Measurements from ENCODE around the gene PHETA2.
A peak's percentile ranks its signal among the peaks of the same experiment; 100 is the strongest.

Gene PHETA2, protein sequence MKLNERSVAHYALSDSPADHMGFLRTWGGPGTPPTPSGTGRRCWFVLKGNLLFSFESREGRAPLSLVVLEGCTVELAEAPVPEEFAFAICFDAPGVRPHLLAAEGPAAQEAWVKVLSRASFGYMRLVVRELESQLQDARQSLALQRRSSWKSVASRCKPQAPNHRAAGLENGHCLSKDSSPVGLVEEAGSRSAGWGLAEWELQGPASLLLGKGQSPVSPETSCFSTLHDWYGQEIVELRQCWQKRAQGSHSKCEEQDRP

DNA sequence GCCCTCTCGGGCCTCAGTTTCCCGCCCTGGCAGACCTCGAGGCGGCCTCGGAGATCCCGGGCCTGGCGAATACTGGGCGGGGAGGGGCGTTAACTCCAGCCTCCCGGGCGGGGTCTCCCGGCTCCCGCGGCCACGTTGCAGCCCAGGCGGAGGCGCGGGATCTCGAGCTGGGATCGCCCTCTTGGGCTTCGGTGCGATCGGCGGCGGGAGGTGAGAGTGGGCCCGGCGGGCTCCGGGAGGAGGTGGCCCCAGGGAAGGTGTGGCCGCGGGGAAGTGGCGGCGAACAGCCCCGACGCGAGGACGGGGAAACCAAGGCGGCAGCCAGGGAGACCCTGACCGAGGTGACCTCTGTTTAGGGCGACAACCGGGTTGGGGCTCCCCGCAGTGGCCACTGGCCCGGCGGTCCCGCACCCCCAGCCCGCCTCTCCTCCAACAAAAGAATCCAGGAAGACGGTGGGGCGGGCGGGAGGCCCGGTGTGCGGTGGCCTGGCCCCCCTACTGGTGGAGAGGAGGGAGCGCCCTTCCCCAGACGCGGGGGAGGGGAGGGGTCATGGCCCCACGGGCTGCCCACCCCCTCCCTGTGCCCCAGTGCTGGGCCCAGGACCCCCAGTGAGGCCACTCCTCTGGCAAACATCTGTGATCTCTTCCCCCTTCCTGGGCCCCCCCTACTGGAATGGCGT lies at the start of gene PHETA2:
Gene PHETA2, plus strand, starts transcription at position 117 of the 680 bp plus-strand sequence. CDS start 3,046 bp downstream, outside the sequence.
- DNase-seq = peak in 9 of 51 donors; percentile 6 to 20 (median 13)

GRCh38 chr22:42025421-42025820 lies 48.6 kb upstream of the PHETA2 start:
- DNase-seq = no peak

- no peak for DNase-seq
Observed at GRCh38 chr22:42026705-42027104, 47.3 kb upstream of the PHETA2 start.

DNA sequence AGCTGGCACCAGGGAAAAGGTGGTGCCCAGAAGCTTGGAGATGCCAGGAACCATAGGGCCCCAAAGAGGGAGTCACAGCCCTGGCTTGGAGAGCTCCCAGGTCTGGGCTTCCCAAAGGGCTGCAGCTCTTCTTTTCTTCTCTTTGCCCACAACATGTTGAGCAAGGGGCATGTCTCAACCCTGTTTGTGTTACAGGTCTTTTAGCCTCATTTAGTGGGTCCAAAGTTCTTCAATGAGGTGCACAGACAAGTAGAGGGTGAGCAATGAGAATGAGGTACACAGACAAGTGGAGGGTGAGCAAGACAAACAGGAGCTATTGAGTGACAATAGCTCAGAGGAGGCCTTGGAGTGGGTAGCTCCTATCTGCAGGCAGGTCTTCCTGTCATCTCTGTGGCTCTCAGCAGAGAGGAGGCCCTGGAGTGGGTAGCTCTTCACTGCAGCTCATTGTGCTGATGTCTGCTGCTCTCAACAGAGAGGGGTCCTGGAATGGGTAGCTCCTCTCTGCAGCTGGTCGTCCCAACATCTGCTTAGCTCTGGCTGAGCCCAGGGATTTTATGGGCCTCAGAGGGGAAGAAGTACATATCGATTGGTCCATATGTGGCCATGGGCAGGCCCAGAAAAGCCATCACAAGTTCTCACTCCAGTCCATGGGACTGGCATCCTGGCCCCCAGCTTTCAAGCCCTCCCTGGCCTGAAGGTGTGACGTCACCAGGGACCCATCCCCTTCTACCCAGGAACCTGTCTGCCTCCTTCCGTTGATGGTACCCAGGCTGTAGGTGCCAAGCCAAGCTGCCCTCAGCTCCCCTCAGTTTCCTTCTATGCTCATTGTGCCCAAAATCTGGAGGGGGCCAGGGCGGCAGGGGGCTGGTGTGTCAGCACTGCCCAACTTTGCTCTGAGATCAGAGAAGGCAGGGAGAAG lies 40.5 kb upstream of the PHETA2 start:
- no peak for DNase-seq

- no peak for DNase-seq
Observed at GRCh38 chr22:42035256-42035655, 38.8 kb upstream of the PHETA2 start.

DNA sequence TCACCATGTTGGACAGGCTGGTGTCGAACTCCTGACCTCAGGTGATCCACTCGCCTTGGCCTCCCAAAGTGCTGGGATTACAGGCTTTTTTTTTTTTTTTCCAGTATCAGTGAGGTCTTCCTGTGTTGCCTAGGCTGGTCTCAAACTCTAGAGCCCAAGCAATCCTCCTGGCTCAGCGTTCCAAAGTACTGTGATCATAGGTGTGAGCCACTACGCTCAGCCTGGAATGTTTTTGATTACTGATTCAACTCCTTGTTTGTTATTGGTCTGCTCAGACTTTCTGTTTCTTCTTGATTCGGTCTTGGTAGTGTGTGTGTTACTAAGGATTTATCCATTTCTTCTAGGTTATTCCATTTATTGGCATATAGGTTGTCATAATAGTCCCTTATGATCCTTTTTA lies 34.8 kb upstream of the PHETA2 start:
- DNase-seq = no peak

GRCh38 chr22:42041784-42042183 lies 32.3 kb upstream of the PHETA2 start:
- no peak for DNase-seq

DNA sequence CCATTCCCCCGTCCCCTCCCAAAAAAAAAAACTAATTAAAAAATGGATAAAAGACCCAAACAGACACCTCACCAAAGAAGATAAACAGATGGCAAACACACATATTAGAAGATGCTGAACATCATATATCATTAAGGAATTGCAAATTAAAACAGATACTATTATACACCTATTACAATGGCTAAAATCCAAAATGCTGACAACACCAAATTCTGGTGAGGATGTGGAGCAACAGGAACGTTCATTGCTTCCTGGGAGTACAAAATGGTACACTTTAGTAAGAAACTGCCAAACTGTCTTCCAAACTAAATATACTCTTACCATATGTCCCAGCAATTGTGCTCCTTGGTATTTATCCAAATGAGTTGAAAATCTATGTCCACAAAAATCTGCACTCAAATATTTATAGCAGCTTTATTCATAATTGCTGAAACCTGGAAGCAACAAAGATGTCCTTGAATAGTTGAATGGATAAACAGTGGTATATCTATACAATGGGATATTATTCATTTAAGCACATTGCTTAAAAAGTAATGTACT lies 23.3 kb upstream of the PHETA2 start:
- DNase-seq = no peak

DNA sequence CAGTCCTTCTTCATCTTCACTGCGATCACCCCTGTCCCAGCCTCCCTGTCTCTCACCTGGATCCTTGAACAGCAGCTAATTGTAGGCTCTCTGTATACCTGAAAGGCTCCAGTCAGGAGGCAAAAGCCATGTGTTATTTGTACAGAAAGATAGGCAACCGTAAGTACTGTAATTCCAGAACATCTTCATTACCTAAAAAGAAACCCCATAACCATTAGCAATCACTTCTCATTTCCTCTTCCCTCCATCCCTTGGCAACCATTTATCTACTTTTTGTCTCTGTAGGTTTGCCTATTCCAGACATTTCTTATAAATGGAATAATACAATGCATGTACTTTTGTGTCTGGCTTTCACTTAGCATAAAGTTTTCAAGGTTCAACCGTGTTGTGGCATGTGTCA lies 21.3 kb upstream of the PHETA2 start:
- DNase-seq = no peak

DNA sequence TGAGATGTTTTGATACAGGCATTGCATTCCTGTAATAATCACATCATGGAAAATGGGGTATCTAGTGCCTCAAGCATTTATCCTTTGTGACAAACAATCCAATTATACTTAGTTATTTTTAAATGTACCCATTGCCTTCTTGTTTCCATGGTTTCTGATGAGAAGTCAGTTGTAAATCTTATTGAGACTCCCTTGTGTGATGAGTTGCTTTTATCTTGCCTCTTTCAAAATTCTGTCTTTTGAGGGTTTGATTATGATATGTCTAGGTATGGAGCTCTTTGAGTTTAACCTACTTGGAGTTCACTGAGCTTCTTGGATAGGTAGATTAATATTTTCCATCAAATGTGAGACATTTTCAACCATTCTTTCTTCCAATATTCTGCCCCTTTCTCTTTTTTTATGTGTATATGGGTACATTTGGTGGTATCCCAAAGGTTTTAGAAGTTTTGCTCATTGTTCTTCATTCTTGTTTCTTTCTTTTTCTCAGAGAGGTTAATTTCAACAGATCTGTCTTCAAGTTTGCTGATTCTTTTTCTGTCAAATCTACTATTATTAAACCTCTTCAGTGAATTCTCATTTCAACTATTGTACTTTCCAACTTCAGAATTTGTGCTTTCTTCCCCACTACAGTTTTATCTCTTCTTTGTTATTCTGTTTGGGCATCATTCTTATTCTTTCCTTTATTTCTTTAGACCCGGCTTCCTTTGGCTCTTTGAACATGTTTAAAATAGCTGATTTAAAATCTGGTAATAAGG lies 17.1 kb upstream of the PHETA2 start:
- no peak for DNase-seq

GRCh38 chr22:42060489-42060888 lies 13.6 kb upstream of the PHETA2 start:
- no peak for DNase-seq

DNA sequence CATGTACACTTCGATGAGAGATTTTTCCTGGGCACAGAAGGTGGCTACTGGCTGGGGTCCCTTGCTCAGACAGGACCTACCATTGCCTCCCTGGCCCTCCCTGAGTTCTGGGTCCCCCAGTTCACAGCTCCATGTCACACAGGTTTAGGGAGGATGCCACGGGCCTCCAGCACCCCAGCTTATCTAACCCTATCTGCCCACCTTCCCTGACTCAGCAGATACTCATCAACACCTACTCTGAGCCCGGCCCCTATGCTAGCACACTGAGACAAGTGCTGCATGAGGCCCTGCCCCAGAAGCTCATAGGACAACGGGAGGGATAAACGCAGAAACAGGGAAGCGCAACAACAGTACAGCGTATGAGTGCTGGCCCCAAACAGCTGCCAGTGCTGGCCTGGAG lies 13.0 kb upstream of the PHETA2 start:
- DNase-seq = no peak

- no peak for DNase-seq
Observed at GRCh38 chr22:42062506-42063170, 11.4 kb upstream of the PHETA2 start.

DNA sequence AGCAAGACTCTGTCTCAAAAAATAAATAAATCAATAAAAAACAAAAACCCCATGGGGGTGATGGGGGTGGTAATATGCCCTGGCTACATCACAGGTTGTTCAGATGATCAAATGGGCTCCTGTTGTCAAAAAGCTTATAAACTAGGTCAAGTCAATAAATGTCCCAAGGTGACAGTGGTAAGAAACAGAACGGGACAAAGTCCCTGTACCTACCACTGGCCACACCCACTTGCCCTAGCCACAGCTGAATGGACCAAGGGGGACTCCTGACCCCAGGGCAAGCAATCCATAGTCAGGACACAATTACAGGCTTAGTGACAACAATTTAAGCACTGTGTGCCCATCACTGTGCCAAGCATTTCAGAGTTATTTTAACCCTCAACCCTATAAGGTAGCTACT lies 9.4 kb upstream of the PHETA2 start:
- DNase-seq = no peak

GRCh38 chr22:42065438-42066125 lies 8.5 kb upstream of the PHETA2 start:
- no peak for DNase-seq

DNA sequence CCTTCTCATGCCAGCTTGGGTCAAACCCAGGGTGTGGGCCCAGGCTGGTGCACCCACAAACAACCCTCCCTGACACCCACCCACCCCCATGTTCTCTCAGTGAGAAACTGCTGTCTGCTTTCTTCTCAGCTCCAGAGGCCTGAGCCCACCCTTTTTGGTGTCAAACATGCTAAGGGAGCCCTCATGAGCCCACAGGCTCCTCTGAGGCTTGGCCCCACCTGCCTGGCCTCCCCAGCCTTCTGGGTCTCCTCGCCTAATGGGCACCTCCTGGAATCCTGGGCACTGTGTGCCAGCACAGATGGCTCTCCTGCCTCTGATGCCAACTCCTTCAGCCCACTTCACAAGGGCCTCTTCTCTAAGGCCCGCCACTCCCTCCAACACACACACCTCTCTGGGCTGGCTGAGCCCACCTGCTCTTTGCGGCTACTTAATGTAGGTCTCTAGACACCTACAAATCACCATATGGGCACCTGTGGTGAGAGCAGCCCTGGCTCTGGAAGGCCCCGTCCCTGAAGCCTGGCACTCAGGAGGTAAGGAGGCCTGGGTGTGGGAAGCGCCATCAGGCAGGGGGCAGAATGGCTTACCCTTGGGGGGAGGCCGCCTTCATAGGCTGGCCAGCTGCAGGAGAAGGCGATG lies 7.8 kb upstream of the PHETA2 start:
- DNase-seq = no peak

GRCh38 chr22:42066937-42067336 lies 7.1 kb upstream of the PHETA2 start:
- no peak for DNase-seq

DNA sequence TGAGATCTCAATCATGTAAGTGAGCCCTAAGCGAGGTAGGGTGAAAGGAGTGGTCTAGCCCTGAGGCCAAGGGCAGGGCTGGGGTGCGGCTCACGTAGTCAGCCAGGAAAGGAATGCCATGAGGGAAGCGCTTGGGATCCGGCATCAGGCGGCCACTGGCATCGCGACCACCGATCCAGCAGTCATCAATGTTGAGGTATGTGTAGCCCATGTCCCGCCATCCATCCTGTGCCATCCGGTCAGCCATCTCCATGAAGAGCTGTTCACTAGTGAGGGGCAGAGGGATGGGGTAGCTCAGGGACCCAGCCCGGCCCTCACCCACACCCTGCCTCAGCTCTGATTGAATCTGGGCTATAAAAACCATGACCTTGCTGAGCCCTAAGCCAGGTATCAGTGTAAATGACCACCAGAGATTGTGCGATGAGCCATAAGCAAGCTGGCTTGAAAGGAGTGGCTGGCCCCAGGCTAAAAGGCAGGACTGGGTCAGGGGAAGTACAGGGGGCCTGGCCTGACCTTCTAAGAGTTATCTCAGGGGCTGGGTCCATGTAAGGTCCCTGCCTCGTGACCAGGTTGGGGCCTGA lies 6.3 kb upstream of the PHETA2 start:
- no peak for DNase-seq

DNA sequence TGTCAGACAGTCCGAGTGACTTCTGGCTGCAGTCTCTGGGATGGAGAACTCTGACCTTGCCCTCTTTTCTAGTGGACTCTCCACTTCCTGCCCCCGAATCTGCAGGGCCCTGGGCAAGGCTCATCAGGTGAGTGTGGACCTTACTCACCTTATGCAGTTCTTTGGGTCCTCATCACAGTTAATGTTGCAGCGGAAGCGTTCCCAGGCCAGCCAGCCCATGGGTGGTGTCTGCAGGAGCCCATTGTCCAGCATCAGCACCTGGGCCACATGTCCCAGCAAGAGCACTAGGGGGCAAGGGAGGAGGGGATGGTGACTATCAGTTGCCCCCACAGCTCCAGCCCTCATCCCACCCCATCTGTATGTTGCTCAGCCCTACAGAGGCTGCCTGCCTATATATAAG lies 5.8 kb upstream of the PHETA2 start:
- DNase-seq = no peak
